RWPE1 (cell line): ENCODE data around the gene ADGRB2.

Source experiments
- CTCF ChIA-PET: fragments of 350-600 bp; sonication (Branson Sonifier 250); formaldehyde crosslinking; extraction: SDS; loops from one replicate; lab custom pipeline; 2021; lab: Yijun Ruan, JAX
- POLR2A ChIA-PET: fragments of 400-600 bp; formaldehyde crosslinking; extraction: SDS; loops from one replicate; lab custom pipeline; 2020; ENCODE audit warnings: antibody characterized with exemption; ENCODE audit not compliant: low non-redundant PET; lab: Yijun Ruan, JAX
- DNase-seq: peaks from one replicate; pipeline ENCODE4 v3.0.0; 2012; ENCODE audit warnings: low spot score
- H3K27ac ChIP-seq: fragments of 450-650 bp; 2 replicates; pipeline ENCODE4 v1.5.1; 2017
- CTCF ChIP-seq: fragments of 450-650 bp; conservative IDR thresholded peaks from 2 replicates; pipeline ENCODE4 v1.5.1; 2017; ENCODE audit warnings: low read depth, mild to moderate bottlenecking

ADGRB2 gene

GRCh38 chr1:31785020-31785946 is 21.1 kb upstream of the ADGRB2 start:
- TF ChIP-seq CTCF, result no peak
- CTCF ChIA-PET, result interaction anchor here (0.6 kb wide), 1 partner anchor 31 kb away, joined by 4 read pairs; no protein-coding TSS in a partner anchor
- no peak overlapping the region for H3K27ac ChIP-seq
- POLR2A ChIA-PET, result no interaction called here
- DNase-seq, result no peak

GRCh38 chr1:31784356-31785019 is 20.3 kb upstream of the ADGRB2 start:
- no peak for DNase-seq
- CTCF ChIA-PET, result interaction anchor here (0.6 kb wide), 1 partner anchor 32 kb away, joined by 4 read pairs; no protein-coding TSS in a partner anchor
- POLR2A ChIA-PET, result no interaction called here
- no peak overlapping the region for H3K27ac ChIP-seq
- TF ChIP-seq CTCF, result no peak

- CTCF ChIA-PET, result no interaction called here
- no peak for DNase-seq
- no peak overlapping the region for H3K27ac ChIP-seq
- no peak for TF ChIP-seq CTCF
- POLR2A ChIA-PET, result no interaction called here
Measured at GRCh38 chr1:31783846-31784245, 19.7 kb upstream of the ADGRB2 start.

GRCh38 chr1:31782421-31783410 is 18.6 kb upstream of the ADGRB2 start:
- DNase-seq, result no peak
- TF ChIP-seq CTCF, result no peak
- H3K27ac ChIP-seq, result 0 out of 2 replicates have a peak overlapping the region, but pooled peaks have one; percentile 7
- ChIA-PET POLR2A (no interaction called here), CTCF (interaction anchor here (0.6 kb wide), 3 partner anchors 26 to 417 kb away, joined by 3 to 4 read pairs (median 3); no protein-coding TSS in a partner anchor)

- no peak for DNase-seq
- CTCF ChIA-PET, result no interaction called here
- H3K27ac ChIP-seq, result no peak overlapping the region
- no peak for TF ChIP-seq CTCF
- POLR2A ChIA-PET, result no interaction called here
Measured at GRCh38 chr1:31781756-31782371, 17.7 kb upstream of the ADGRB2 start.
